A673 (cell line): ENCODE data around the gene CYP2W1. TPM values are rescaled to one million over a fixed set of nuclear protein-coding genes. Genes with fewer than 3 reads are reported as not detected.

ENCODE experiments used
- BruUV-seq: library from RNA; stranded (reverse); fragments of 400-500 nt; replicated peaks from 2 replicates; lab custom pipeline; 2021; lab: Mats Ljungman, UMichigan
- CTCF ChIA-PET: fragments of 300-600 bp; sonication (Branson Sonifier 250); formaldehyde crosslinking; loops from one replicate; lab custom pipeline; 2022; ENCODE audit warnings: antibody characterized with exemption; lab: Charles Lee
- POLR2A ChIA-PET: fragments of 300-600 bp; sonication (Branson Sonifier 250); formaldehyde crosslinking; loops from one replicate; lab custom pipeline; 2022; ENCODE audit warnings: antibody characterized with exemption; ENCODE audit not compliant: low non-redundant PET; lab: Charles Lee
- DNase-seq: peaks from one replicate; pipeline ENCODE4 v3.0.0-alpha.2; 2015; ENCODE audit warnings: low spot score
- H3K27ac ChIP-seq: fragments of 200-600 bp; sonication (generic); 2 replicates; pipeline ENCODE4 v1.5.1; 2016; ENCODE audit warnings: mixed run types, low read depth, mild to moderate bottlenecking, mixed read lengths, antibody characterized with exemption, low read length; ENCODE audit not compliant: poor library complexity, severe bottlenecking
- H3K27me3 ChIP-seq: fragments of 200-600 bp; sonication (generic); replicated peaks from 2 replicates; pipeline ENCODE4 v1.6.1; 2017; ENCODE audit warnings: mixed run types, low read depth, mild to moderate bottlenecking, mixed read lengths, antibody characterized with exemption, low read length; ENCODE audit not compliant: insufficient read depth, poor library complexity
- H3K36me3 ChIP-seq: fragments of 200-600 bp; sonication (generic); 2 replicates; pipeline ENCODE4 v1.6.1; 2016; ENCODE audit warnings: mixed run types, mild to moderate bottlenecking, mixed read lengths, antibody characterized with exemption, low read length; ENCODE audit not compliant: insufficient read depth, poor library complexity, severe bottlenecking
- H3K4me1 ChIP-seq: fragments of 200-600 bp; sonication (generic); 2 replicates; pipeline ENCODE4 v1.6.1; 2017; ENCODE audit warnings: mixed run types, mild to moderate bottlenecking, mixed read lengths, antibody characterized with exemption, low read length; ENCODE audit not compliant: insufficient read depth, poor library complexity, severe bottlenecking
- H3K4me3 ChIP-seq: fragments of 200-600 bp; sonication (generic); 2 replicates; pipeline ENCODE4 v1.5.1; 2016; ENCODE audit warnings: low read depth, mixed run types, mild to moderate bottlenecking, mixed read lengths, low read length; ENCODE audit not compliant: poor library complexity, severe bottlenecking
- H3K9me3 ChIP-seq: fragments of 200-600 bp; sonication (generic); 2 replicates; pipeline ENCODE4 v1.6.1; 2016; ENCODE audit warnings: mixed run types, low read depth, mild to moderate bottlenecking, mixed read lengths, antibody characterized with exemption, low read length; ENCODE audit not compliant: poor library complexity, severe bottlenecking
- EZH2 ChIP-seq: fragments of 200-600 bp; sonication (generic); IDR thresholded peaks from 2 replicates; pipeline ENCODE4 v1.6.1; 2017; ENCODE audit warnings: borderline replicate concordance, low read depth, mild to moderate bottlenecking, mixed read lengths, antibody characterized with exemption, low read length; ENCODE audit not compliant: poor library complexity, severe bottlenecking
- intact Hi-C: fragments of 100-400 bp; cut with micrococcal nuclease; formaldehyde crosslinking; loops from one replicate; pipeline ENCODE4 v1.10.0; 2022; ENCODE audit not compliant: unreplicated experiment
- total RNA-seq: library from RNA; stranded (reverse); gene quantifications from 2 replicates; pipeline ENCODE4 v1.2.3, GENCODE V29; 2021
- TF ChIP-seq, protein P1 (sequence below): fragments of 300-800, 200-600 bp; sonication (generic); conservative IDR thresholded peaks from 2 replicates; pipeline ENCODE4 v1.5.1; 2017; ENCODE audit warnings: low read depth, mild to moderate bottlenecking, antibody characterized with exemption, low read length, moderate library complexity, mixed read lengths

CYP2W1 gene
- total RNA-seq, 1 experiment from 2014 or later = not detected

DNA sequence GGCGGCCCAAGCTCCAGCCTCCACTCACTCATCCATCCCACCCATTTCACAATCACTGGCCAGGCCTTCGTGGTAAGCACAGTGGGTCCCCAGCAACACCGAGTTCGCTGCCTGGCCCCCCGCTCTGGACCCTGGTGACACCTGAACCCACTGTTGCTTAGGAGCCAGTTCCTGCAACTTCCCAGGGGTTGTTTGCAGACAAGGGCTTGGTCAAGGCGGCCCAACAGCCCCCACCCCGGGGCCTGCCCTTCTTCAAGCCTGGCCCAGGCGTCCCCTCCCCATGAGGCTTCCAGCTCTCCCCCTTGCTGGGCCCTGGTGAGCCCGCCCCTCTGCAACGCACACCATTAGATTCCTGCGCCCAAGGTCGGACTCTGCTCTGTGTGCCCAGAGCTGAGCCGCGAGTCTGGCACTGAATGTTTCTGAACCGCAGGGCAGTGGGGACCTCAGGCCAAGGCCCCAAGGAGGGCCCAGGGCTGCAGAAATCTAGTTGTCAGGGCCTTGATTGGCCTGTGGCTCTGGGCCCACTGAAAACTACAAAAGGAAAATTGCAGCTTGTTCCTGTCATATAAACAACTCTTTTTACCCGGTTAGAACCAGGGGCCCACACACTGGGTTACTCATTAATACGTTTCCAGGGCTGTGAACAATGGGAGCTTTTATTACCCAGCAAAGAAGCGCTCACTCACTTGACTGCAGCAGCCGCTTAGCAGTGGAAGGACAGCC is 5.5 kb upstream of the CYP2W1 start:
- Histone ChIP-seq H3K4me1 (peaks cover 12% of the 10 kb centered on the region), H3K27me3 (no peaks in the 10 kb centered on the region), H3K27ac (no peak overlapping the region), H3K36me3 (peaks cover 9% of the 10 kb centered on the region), H3K9me3 (no peaks in the 10 kb centered on the region), H3K4me3 (no peak overlapping the region)
- TF ChIP-seq EZH2 = no peak
- TF ChIP-seq, protein P1, sequence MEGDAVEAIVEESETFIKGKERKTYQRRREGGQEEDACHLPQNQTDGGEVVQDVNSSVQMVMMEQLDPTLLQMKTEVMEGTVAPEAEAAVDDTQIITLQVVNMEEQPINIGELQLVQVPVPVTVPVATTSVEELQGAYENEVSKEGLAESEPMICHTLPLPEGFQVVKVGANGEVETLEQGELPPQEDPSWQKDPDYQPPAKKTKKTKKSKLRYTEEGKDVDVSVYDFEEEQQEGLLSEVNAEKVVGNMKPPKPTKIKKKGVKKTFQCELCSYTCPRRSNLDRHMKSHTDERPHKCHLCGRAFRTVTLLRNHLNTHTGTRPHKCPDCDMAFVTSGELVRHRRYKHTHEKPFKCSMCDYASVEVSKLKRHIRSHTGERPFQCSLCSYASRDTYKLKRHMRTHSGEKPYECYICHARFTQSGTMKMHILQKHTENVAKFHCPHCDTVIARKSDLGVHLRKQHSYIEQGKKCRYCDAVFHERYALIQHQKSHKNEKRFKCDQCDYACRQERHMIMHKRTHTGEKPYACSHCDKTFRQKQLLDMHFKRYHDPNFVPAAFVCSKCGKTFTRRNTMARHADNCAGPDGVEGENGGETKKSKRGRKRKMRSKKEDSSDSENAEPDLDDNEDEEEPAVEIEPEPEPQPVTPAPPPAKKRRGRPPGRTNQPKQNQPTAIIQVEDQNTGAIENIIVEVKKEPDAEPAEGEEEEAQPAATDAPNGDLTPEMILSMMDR = no peak
- CTCF ChIA-PET = no interaction called here
- intact Hi-C loops = no loop called here
- no peak for DNase-seq
- no TSS peak for BruUV-seq
- POLR2A ChIA-PET = no interaction called here

DNA sequence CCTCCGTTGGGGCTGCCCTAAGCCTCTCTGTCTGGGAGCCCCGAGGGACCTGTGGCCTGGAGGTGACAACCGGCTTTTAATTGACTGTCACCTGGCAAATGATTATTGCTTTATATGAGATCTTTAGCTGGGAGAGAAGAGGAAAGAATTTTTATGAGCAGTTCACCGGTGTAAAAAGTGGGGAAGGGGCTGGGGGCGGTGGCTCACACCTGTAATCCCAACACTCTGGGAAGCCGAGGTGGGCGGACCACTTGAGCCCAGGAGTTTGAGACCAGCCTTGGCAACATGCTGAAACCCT is 5.0 kb upstream of the CYP2W1 start:
- H3K36me3 ChIP-seq = peaks cover 4% of the 10 kb centered on the region
- H3K4me3 ChIP-seq = no peak overlapping the region
- no peak overlapping the region for H3K27ac ChIP-seq
- no peaks in the 10 kb centered on the region for H3K27me3 ChIP-seq
- no peaks in the 10 kb centered on the region for H3K9me3 ChIP-seq
- peaks cover 9% of the 10 kb centered on the region for H3K4me1 ChIP-seq
- ChIA-PET CTCF (no interaction called here), POLR2A (no interaction called here)
- TF ChIP-seq EZH2 = no peak
- TF ChIP-seq, protein P1 = no peak
- intact Hi-C loops = no loop called here
- BruUV-seq = no TSS peak
- DNase-seq = no peak

DNA sequence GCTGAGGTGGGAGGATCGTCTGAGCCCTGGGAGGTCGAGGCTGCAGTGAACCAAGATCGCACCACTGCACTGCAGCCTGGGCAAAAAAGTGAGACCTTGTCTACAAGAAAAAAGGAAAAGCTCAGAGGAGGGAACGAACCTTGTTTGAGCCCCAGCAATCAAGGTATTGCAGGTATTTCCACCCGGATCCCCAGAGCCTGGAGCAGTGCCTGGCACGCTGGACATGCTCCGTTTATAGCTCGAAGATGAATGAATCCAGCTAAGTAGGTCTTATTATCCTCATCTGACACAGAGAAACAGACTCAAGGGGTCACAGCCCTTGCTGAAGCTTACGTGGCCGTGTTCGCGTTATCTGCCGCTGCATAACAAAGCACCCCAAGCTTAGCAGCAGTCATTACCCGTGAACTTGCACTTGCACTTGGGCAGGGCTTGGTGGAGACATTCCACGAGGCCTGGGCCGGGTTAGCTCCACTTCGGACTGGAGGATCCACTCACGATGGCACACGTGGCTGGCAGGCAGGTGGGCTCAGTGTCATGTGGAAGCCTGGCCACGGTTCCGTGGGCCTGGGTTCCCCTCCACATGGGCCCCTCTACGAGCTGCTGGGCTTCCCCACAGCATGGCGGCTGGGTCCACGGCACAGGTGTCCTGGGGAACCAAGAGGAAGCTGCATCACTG is 4.4 kb upstream of the CYP2W1 start:
- no TSS peak for BruUV-seq
- DNase-seq = no peak
- CTCF ChIA-PET = no interaction called here
- Histone ChIP-seq H3K9me3 (no peaks in the 10 kb centered on the region), H3K36me3 (no peaks in the 10 kb centered on the region), H3K27ac (no peak overlapping the region), H3K4me1 (peaks cover 4% of the 10 kb centered on the region), H3K4me3 (no peak overlapping the region), H3K27me3 (no peaks in the 10 kb centered on the region)
- POLR2A ChIA-PET = no interaction called here
- no peak for TF ChIP-seq EZH2
- TF ChIP-seq, protein P1 = no peak
- intact Hi-C loops = no loop called here
